ENCODE measurements around the gene FBXL14.
A peak's percentile ranks its signal among the peaks of the same experiment; 100 is the strongest.

The FBXL14 gene

DNA sequence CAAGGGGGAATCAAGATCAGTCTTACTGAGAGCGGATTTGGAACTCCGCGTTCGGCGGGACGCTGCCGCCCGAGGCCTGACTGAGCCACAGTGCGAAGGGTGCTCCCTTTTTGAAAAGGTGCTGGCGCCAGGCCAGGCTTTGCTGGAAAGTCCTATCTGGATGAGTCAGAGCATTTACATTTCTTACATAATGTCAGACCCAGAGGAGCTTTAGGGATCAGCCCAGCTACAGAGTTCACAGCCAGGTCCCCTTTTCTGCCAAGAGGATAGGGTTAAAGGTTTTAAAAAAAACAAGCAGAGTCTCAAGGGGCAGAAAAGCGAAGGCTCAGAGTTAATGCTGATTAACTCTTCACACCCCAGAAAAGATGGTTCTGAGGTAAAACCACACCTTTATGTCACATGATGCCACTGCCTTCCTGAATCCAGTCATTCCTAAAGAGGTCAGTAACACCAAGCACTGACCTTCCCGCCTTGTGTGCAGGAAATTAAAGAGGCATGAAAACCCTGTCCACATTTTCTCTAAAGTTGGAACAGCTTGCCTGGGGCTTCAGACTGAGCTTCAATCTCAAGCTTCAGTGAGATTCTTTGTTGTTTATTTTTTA is 11.7 kb upstream of the FBXL14 start (continued):
- TF ChIP-seq ZNF660 (tag by site-specific recombination; IDR thresholded peaks at IDR 0.05), result peak; percentile 99
- 0 out of 2 replicates have a peak, but pooled peaks have one; percentile 28 for TF ChIP-seq ZSCAN30 (tag by site-specific recombination; IDR thresholded peaks at IDR 0.05)
- TF ChIP-seq ZNF692 (tag by site-specific recombination; IDR thresholded peaks at IDR 0.05), result peak; percentile 48; the same call in 1 of the 2 replicates
- TF ChIP-seq MEIS1 (CRISPR knock-in tag; IDR thresholded peaks at IDR 0.05; ENCODE audit: borderline replicate concordance), result no peak
- TF ChIP-seq TCF7L2 (IDR thresholded peaks at IDR 0.05; ENCODE audit: borderline replicate concordance, low read depth, low read length), result 0 out of 2 replicates have a peak, but pooled peaks have one; percentile 23
- peak; percentile 91 for TF ChIP-seq MZF1 (tag by site-specific recombination; IDR thresholded peaks at IDR 0.05; ENCODE audit: borderline replicate concordance)
- TF ChIP-seq, protein P1, sequence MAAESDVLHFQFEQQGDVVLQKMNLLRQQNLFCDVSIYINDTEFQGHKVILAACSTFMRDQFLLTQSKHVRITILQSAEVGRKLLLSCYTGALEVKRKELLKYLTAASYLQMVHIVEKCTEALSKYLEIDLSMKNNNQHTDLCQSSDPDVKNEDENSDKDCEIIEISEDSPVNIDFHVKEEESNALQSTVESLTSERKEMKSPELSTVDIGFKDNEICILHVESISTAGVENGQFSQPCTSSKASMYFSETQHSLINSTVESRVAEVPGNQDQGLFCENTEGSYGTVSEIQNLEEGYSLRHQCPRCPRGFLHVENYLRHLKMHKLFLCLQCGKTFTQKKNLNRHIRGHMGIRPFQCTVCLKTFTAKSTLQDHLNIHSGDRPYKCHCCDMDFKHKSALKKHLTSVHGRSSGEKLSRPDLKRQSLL (tag by site-specific recombination; IDR thresholded peaks at IDR 0.05), result peak; percentile 24
- TF ChIP-seq ZBTB21 (tag by site-specific recombination; IDR thresholded peaks at IDR 0.05), result peak; percentile 10; the same call in 1 of the 2 replicates
- peak; percentile 73 for TF ChIP-seq ZNF366 (tag by site-specific recombination; conservative IDR thresholded peaks at IDR 0.05)
- TF ChIP-seq ZNF501 (tag by site-specific recombination; IDR thresholded peaks at IDR 0.05), result no peak; the same call in 1 of the 2 replicates
- 0 out of 2 replicates have a peak, but pooled peaks have one; percentile 62 for TF ChIP-seq ZNF24 (tag by site-specific recombination; IDR thresholded peaks at IDR 0.05)
- TF ChIP-seq ZNF792 (tag by site-specific recombination; IDR thresholded peaks at IDR 0.05), result no peak
- TF ChIP-seq ZNF558 (tag by site-specific recombination; IDR thresholded peaks at IDR 0.05), result 0 out of 2 replicates have a peak, but pooled peaks have one; percentile 15
- TF ChIP-seq ZNF157 (tag by site-specific recombination; IDR thresholded peaks at IDR 0.05), result no peak
- TF ChIP-seq ZNF561 (tag by site-specific recombination; IDR thresholded peaks at IDR 0.05; ENCODE audit: borderline replicate concordance), result peak; percentile 60
- peak; percentile 62 for TF ChIP-seq ZNF629 (tag by site-specific recombination; IDR thresholded peaks at IDR 0.05)
- peak; percentile 88 for TF ChIP-seq ZNF184 (tag by site-specific recombination; IDR thresholded peaks at IDR 0.05)
- TF ChIP-seq, protein P2, sequence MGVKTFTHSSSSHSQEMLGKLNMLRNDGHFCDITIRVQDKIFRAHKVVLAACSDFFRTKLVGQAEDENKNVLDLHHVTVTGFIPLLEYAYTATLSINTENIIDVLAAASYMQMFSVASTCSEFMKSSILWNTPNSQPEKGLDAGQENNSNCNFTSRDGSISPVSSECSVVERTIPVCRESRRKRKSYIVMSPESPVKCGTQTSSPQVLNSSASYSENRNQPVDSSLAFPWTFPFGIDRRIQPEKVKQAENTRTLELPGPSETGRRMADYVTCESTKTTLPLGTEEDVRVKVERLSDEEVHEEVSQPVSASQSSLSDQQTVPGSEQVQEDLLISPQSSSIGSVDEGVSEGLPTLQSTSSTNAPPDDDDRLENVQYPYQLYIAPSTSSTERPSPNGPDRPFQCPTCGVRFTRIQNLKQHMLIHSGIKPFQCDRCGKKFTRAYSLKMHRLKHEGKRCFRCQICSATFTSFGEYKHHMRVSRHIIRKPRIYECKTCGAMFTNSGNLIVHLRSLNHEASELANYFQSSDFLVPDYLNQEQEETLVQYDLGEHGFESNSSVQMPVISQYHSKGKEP (tag by site-specific recombination; IDR thresholded peaks at IDR 0.05), result peak; percentile 68; the same call in 1 of the 2 replicates
- TF ChIP-seq KLF10 (tag by site-specific recombination; IDR thresholded peaks at IDR 0.05), result peak; percentile 75; the same call in 1 of the 2 replicates
- TF ChIP-seq ZNF639 (tag by site-specific recombination; IDR thresholded peaks at IDR 0.05), result 0 out of 2 replicates have a peak, but pooled peaks have one; percentile 24
- no peak for TF ChIP-seq ZNF433 (tag by site-specific recombination; IDR thresholded peaks at IDR 0.05; ENCODE audit: low read depth)
- TF ChIP-seq ZBTB7A (tag by site-specific recombination; IDR thresholded peaks at IDR 0.05; ENCODE audit: low read depth), result 0 out of 2 replicates have a peak, but pooled peaks have one; percentile 1
- TF ChIP-seq ZNF394 (tag by site-specific recombination; IDR thresholded peaks at IDR 0.05; ENCODE audit: borderline replicate concordance), result peak; percentile 92
- peak; percentile 13; the same call in 1 of the 2 replicates for TF ChIP-seq ZBTB17 (tag by site-specific recombination; IDR thresholded peaks at IDR 0.05)
- TF ChIP-seq, protein P3, sequence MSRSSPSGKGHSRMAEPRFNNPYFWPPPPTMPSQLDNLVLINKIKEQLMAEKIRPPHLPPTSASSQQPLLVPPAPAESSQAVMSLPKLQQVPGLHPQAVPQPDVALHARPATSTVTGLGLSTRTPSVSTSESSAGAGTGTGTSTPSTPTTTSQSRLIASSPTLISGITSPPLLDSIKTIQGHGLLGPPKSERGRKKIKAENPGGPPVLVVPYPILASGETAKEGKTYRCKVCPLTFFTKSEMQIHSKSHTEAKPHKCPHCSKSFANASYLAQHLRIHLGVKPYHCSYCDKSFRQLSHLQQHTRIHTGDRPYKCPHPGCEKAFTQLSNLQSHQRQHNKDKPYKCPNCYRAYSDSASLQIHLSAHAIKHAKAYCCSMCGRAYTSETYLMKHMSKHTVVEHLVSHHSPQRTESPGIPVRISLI (tag by site-specific recombination; IDR thresholded peaks at IDR 0.05), result peak; percentile 14; the same call in 1 of the 2 replicates
- TF ChIP-seq PRDM6 (tag by site-specific recombination; IDR thresholded peaks at IDR 0.05), result peak; percentile 79
- 0 out of 2 replicates have a peak, but pooled peaks have one; percentile 34 for TF ChIP-seq WT1 (tag by site-specific recombination; IDR thresholded peaks at IDR 0.05)
- TF ChIP-seq ZSCAN23 (tag by site-specific recombination; IDR thresholded peaks at IDR 0.05), result 0 out of 2 replicates have a peak, but pooled peaks have one; percentile 5
